NCI-H526 (cell line): ENCODE results near the gene WASF3.

Source experiments
- DNase-seq, 2 experiments: peaks; one replicate each; lab custom pipeline; 2025; lab: John Stamatoyannopoulos, UW

WASF3 gene

GRCh38 chr13:26590379-26590778 lies 32.9 kb downstream of the WASF3 start:
- DNase-seq: no peak

GRCh38 chr13:26590951-26591350 lies 33.5 kb downstream of the WASF3 start:
- DNase-seq: no peak

GRCh38 chr13:26591672-26592071 lies 34.2 kb downstream of the WASF3 start:
- DNase-seq: no peak

GRCh38 chr13:26593661-26594060 lies 36.2 kb downstream of the WASF3 start:
- no peak for DNase-seq

GRCh38 chr13:26594363-26594762 lies 36.9 kb downstream of the WASF3 start:
- no peak for DNase-seq

- no peak for DNase-seq
These were observed 39.0 kb downstream of the WASF3 start for GRCh38 chr13:26596458-26596857.

- DNase-seq: no peak
These were observed 41.9 kb downstream of the WASF3 start for GRCh38 chr13:26599403-26599802.

GRCh38 chr13:26599860-26600259 lies 42.4 kb downstream of the WASF3 start:
- DNase-seq: no peak

GRCh38 chr13:26600343-26600742 lies 42.9 kb downstream of the WASF3 start:
- DNase-seq: no peak

GRCh38 chr13:26601669-26602068 lies 44.2 kb downstream of the WASF3 start:
- DNase-seq: peak; percentile 23 to 62

GRCh38 chr13:26602783-26603182 lies 45.3 kb downstream of the WASF3 start:
- DNase-seq: no peak

GRCh38 chr13:26604784-26605545 lies 47.5 kb downstream of the WASF3 start:
- no peak for DNase-seq

- no peak for DNase-seq
These were observed 48.4 kb downstream of the WASF3 start for GRCh38 chr13:26605845-26606244.

- DNase-seq: no peak
These were observed 49.1 kb downstream of the WASF3 start for GRCh38 chr13:26606631-26607030.

GRCh38 chr13:26614721-26615120 lies 57.2 kb downstream of the WASF3 start:
- DNase-seq: no peak

- DNase-seq: no peak
These were observed 58.6 kb downstream of the WASF3 start for GRCh38 chr13:26616126-26616525.

- no peak for DNase-seq
These were observed 61.2 kb downstream of the WASF3 start for GRCh38 chr13:26618726-26619125.

GRCh38 chr13:26619358-26619757 lies 61.9 kb downstream of the WASF3 start:
- DNase-seq: no peak

- DNase-seq: no peak
These were observed 64.4 kb downstream of the WASF3 start for GRCh38 chr13:26621731-26622401.

- DNase-seq: no peak
These were observed 65.6 kb downstream of the WASF3 start for GRCh38 chr13:26623125-26623524.

GRCh38 chr13:26624572-26624971 lies 67.1 kb downstream of the WASF3 start:
- no peak for DNase-seq

- DNase-seq: no peak
These were observed 68.8 kb downstream of the WASF3 start for GRCh38 chr13:26626271-26626670.

GRCh38 chr13:26628706-26629105 lies 71.2 kb downstream of the WASF3 start:
- peak in 1 of 2 experiments; percentile 33 for DNase-seq
